Lower leg skin (tissue), 3 donors: ENCODE results near the gene PMM2.

Experiments used
- POLR2A ChIP-seq, 2 donors: fragments of 450-650 bp; IDR thresholded peaks; one replicate each; pipeline ENCODE4 v1.6.1; 2016 to 2017; ENCODE audit warnings: antibody characterized with exemption in 2 of 2, mild to moderate bottlenecking in 1 of 2, moderate library complexity in 1 of 2
- TF ChIP-seq, protein P1 (sequence below), 3 donors: fragments of 450-650 bp; IDR thresholded peaks; one replicate each; pipeline ENCODE4 v1.5.1; 2016; ENCODE audit warnings: antibody characterized with exemption in 3 of 3, mild to moderate bottlenecking in 3 of 3, moderate library complexity in 2 of 3

DNA sequence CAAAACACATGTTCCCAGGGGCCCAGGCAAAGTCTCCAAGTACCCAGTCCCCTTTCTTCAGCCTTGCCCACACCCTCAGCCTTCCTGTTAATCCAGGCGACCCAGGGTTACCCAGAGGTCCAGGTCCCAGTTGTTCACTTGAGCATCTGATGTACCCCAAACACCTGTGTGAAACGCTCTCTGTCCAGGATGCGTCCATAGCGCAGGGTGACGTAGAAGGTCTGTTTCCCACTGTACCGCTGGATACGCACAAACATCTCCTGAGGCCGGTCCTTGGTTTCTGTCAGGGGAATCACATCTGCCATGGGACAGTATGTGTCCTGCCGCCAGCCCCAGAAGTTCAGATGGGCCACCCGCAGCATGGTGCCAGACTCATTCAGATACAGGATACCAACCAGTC lies 1.8 kb upstream of the PMM2 start:
- TF ChIP-seq, protein P1, sequence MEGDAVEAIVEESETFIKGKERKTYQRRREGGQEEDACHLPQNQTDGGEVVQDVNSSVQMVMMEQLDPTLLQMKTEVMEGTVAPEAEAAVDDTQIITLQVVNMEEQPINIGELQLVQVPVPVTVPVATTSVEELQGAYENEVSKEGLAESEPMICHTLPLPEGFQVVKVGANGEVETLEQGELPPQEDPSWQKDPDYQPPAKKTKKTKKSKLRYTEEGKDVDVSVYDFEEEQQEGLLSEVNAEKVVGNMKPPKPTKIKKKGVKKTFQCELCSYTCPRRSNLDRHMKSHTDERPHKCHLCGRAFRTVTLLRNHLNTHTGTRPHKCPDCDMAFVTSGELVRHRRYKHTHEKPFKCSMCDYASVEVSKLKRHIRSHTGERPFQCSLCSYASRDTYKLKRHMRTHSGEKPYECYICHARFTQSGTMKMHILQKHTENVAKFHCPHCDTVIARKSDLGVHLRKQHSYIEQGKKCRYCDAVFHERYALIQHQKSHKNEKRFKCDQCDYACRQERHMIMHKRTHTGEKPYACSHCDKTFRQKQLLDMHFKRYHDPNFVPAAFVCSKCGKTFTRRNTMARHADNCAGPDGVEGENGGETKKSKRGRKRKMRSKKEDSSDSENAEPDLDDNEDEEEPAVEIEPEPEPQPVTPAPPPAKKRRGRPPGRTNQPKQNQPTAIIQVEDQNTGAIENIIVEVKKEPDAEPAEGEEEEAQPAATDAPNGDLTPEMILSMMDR (IDR thresholded peaks at IDR 0.05), result no peak
- no peak for TF ChIP-seq POLR2A (IDR thresholded peaks at IDR 0.05)
